DOHH2 (cell line): ENCODE results near the gene TBXA2R.

Source experiments
- CTCF ChIP-seq: fragments of 200-600 bp; sonication (generic); IDR thresholded peaks from one replicate; pipeline ENCODE4 v1.5.1; 2014; ENCODE audit warnings: antibody characterized with exemption, mild to moderate bottlenecking, low read depth, low read length; ENCODE audit not compliant: poor library complexity, severe bottlenecking
- EZH2phosphoT487 ChIP-seq: fragments of 200-600 bp; sonication (generic); IDR thresholded peaks from 2 replicates; pipeline ENCODE4 v1.6.1; 2017; ENCODE audit warnings: borderline replicate concordance, mild to moderate bottlenecking, antibody characterized with exemption, low read length, moderate library complexity, mixed read lengths

GRCh38 chr19:3609779-3610719, 3.4 kb upstream of the TBXA2R start:
- TF ChIP-seq CTCF: no peak
- no peak for TF ChIP-seq EZH2phosphoT487
